Measurements from ENCODE around the gene PARP3.
A peak's percentile ranks its signal among the peaks of the same experiment; 100 is the strongest.

Gene PARP3

GRCh38 chr3:51967384-51968169, 25.4 kb downstream of the PARP3 start, which contains the start of gene PCBP4:
TSS of gene PCBP4 (minus strand) at chr3:51967454. CDS start at chr3:51961240, 6,214 bp downstream.
- DNase-seq, result no peak

GRCh38 chr3:51968170-51968775, 26.1 kb downstream of the PARP3 start:
- no peak for DNase-seq

- no peak for DNase-seq
These were observed 26.9 kb downstream of the PARP3 start for GRCh38 chr3:51968883-51969678.

GRCh38 chr3:51969841-51970240, 27.7 kb downstream of the PARP3 start:
- no peak for DNase-seq

- DNase-seq, result no peak
These were observed 28.6 kb downstream of the PARP3 start for GRCh38 chr3:51970606-51971300.

GRCh38 chr3:51971350-51971749, 29.2 kb downstream of the PARP3 start:
- no peak for DNase-seq

GRCh38 chr3:51974277-51974962, 32.3 kb downstream of the PARP3 start:
- no peak for DNase-seq

- peak; percentile 54 to 57 for DNase-seq
These were observed 33.0 kb downstream of the PARP3 start, which contains the start of gene ABHD14A for GRCh38 chr3:51974963-51975851. TSS of gene ABHD14A (plus strand) at chr3:51975064. CDS start at chr3:51975136, 72 bp downstream.

- no peak for DNase-seq
These were observed 33.8 kb downstream of the PARP3 start for GRCh38 chr3:51975852-51976549.

GRCh38 chr3:51977446-51978142, 35.4 kb downstream of the PARP3 start:
- DNase-seq, result no peak

- DNase-seq, result no peak
These were observed 36.0 kb downstream of the PARP3 start for GRCh38 chr3:51978143-51978502.

GRCh38 chr3:51980253-51980652, 38.1 kb downstream of the PARP3 start:
- DNase-seq, result no peak

- DNase-seq, result no peak
These were observed 40.2 kb downstream of the PARP3 start for GRCh38 chr3:51982352-51982837.

GRCh38 chr3:51982838-51983577, 40.8 kb downstream of the PARP3 start, which contains the start of gene ACY1:
TSS of gene ACY1 (plus strand) at chr3:51983535. CDS start at chr3:51984065, 530 bp downstream.
- peak; percentile 52 to 56 for DNase-seq

GRCh38 chr3:51983578-51984268, 41.6 kb downstream of the PARP3 start:
- no peak for DNase-seq

GRCh38 chr3:51984269-51984647, 42.1 kb downstream of the PARP3 start:
- no peak for DNase-seq

GRCh38 chr3:51985063-51985462, 42.9 kb downstream of the PARP3 start:
- DNase-seq, result no peak
